CD4-positive, alpha-beta T cell treated with Interleukin-1 beta for 1 hour (primary cell): ENCODE measurements around the gene HNF4A.
"Not testable (repeated sequence)": the region's sequence is repeated elsewhere in the genome, so short reads cannot be mapped to it uniquely, and the experiment has no call there.

Experiments used
- DNase-seq, 2 donors: peaks; one replicate each; pipeline ENCODE4 v3.0.0-alpha.2; 2020 to 2022

Gene HNF4A

DNA sequence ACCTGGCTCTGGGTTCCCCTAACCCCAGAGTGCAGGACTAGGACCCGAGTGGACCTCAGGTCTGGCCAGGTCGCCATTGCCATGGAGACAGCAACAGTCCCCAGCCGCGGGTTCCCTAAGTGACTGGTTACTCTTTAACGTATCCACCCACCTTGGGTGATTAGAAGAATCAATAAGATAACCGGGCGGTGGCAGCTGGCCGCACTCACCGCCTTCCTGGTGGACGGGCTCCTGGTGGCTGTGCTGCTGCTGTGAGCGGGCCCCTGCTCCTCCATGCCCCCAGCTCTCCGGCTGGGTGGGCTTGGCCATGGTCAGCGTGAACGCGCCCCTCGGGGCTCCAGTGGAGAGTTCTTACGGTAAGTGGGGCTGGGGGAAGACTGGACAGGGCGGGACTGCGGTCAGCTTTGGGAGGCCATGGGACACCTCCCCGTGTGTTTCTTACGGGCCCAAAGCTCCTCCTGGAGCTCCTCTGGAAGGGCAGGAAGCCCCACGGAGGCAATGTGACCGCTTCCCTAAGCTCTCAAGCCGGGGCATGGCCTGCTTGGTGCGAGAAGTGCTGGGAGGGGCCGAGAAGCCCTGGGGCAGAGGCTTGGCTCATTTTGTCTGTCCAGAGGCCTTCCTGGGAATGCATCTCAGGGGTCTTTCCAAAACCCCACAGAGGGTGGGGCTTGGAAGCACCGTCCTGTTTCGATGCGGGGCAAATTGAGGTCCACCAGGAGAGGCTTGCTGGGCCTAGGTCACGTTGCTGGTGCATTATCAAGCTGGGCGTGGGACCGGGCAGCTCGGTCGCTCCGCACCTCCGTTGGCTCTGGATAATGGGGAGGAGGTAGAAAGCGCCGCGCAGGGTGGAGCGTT, at the start of gene HNF4A:
TSS of gene HNF4A (plus strand) at position 202 of the 855 bp plus-strand sequence. CDS start at position 308, 106 bp downstream.
- no peak for DNase-seq

DNA sequence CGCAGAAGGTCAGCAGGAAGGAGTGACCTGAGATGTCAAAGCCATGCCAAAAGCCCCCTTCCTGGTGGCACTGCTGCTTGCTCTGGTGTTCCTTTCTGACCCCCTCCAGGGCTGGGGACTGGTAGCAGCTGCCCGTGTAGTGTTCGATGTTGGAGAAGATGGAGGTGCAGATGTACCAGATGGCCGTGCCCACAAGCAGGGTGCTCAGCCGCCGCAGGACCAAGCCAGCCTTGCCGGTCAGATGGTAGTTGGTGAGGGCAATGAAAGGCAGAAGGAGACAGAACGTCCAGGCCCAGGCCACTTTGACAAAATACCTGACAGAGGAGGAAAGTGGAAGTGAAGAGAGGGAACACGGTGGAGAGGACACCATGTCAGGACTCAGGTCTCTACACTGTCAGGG, 48.6 kb upstream of the HNF4A start:
- DNase-seq = no peak

DNA sequence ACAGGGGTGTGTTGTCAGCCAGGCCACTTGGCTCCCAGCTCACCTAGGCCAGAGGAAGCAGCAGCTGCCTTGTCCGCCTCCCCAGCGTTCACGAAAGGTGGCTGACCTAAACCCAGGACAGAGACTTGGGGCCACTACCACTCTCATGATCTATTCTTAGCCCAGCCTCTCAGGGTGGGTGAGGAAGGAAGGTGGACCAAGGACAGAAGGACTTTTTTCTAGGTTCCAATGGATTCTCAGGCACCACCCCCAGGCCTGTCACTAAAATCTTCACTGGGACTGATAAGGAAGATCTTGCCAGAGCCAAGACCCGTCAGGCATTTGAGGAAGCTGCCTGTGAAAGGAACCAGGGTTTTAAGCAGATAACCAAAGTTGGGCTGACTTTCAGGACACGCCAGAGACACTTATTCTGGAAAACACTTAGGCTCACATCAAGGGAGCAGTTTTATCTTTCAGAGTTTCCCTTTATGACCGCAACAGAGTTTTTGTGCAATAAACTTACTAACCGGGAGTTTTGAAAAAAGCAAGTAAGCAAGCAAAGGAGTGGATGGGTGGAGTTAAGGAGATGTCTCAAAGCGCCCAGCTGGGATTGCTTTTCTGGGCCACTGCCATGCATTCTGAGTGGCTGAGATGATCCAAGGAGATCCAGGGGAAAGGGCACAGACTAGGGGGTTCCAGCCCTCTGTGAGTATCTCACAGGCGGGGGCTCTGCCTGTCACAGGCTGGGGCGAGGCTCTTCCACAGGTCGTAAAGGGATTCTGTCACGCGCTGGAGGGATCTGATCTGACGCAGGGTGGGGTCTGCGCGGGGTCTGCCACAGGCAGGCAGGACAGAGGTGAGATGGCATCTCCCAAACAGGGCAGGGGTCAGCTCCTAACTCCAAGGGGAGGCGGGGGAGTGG, 45.5 kb upstream of the HNF4A start:
- DNase-seq = no peak

DNA sequence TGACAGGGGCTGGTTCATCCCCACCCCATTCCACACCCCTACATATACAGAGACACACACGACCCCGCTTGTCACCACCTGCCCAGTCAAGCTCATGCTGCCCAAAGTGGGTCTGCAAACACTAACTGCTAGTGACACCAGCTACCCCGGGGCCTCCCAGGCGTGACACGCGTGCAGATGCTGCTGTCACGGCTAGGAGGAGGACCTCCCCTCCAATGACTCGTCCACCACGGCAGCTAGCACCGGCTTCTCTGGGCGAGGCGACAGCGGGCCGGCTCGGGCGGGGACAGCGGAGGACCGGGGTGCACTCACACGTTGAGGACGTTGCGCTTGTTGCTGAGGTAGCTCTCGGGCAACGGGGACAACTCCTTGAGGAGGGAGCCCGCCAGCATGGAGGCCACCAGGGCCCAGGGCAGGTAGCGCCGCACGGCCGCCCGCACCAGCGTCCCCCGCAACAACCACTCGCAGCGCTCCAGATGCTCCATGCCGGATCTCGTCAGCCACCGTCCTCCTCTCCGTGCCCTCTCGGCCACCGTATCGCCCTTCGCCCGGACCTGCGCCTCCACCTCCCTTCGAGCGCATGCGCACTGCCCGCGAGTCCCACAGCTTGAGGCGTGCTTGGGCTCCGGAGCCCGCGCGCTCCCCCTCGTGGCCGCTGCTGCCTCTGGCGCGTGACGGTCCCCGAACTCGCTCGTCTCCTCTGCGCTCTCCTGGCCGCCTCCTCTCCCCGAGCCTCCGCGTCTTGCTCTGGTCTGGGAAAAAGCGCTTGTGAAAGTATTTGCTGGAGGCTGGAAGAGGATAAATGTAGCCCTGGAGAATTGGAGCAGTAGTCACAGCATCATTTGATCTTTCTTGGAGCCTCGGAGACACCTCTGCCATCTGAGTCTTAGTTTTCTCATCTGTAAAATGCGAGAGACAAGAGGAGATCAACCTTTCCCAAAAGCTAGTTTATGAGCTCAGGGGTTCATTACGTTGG, 44.5 kb upstream of the HNF4A start, which contains the start of gene FITM2:
TSS of gene FITM2 (minus strand) at position 539 of the 976 bp plus-strand sequence. CDS start at position 485, 54 bp downstream.
- peak; percentile 98 for DNase-seq

DNA sequence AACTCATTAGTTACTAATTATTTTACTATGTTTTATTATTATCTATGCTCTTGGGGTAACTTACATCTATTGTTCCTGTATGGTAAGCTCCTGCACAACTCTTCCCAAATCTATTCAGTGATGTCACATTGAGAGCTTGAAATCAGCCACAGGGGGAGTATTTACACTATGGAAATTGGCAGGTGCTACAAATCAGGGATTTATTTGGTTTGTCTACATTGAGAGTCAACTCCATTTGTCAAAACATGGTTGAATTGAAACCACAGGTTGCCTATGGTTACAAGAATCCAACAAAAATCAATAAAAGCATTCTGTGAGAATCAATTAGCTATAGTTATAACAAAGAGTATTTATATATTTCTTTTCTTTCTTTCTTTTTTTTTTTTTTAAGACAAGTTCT, 40.6 kb upstream of the HNF4A start:
- DNase-seq = no peak

DNA sequence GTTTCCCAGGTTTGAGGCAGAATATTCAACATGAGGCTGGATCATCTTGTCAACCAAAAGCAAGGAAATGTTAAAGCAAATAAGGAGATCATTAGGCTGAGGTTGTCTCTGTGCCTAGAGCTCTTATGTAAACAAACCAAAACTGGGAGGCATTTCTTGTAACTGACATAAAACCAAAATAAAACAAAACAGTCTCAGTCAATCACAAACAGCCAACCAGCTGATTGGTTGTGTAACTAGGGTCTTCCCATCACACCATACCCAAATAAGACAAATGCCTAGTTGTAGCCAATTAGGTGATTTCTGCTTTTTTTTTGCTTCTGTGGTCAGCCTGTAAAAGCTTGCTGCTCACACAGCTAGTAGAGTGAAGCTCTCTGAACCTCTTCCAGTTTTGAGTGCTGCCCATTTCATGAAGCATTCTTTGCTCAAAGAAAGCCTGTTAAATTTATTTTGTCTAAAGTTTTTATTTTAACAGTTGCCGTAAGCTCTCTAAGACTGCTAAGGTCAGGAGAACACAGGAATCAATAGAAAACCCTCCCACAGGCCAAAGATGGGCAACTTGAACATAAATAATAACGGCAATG, 35.6 kb upstream of the HNF4A start:
- DNase-seq = no peak

DNA sequence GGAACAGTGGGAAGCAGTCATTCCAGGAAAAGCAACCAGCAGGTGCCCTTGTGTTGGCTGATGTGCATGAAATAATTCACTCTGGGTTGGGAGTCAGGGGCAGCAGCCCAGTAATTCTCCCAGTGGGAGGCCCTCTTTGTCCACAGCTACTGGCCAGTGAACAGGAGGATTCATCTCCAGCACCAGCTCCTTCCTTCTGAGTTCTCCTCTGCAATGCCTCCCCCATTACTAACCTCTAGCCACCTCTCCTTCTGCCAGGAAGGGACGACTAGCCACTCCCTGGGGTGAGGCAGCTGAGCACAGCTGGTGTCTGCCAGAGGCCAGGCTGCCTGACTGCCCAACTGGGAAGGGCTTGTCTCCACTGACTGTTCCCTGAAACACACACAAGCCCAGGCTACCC, 31.2 kb upstream of the HNF4A start:
- no peak for DNase-seq

DNA sequence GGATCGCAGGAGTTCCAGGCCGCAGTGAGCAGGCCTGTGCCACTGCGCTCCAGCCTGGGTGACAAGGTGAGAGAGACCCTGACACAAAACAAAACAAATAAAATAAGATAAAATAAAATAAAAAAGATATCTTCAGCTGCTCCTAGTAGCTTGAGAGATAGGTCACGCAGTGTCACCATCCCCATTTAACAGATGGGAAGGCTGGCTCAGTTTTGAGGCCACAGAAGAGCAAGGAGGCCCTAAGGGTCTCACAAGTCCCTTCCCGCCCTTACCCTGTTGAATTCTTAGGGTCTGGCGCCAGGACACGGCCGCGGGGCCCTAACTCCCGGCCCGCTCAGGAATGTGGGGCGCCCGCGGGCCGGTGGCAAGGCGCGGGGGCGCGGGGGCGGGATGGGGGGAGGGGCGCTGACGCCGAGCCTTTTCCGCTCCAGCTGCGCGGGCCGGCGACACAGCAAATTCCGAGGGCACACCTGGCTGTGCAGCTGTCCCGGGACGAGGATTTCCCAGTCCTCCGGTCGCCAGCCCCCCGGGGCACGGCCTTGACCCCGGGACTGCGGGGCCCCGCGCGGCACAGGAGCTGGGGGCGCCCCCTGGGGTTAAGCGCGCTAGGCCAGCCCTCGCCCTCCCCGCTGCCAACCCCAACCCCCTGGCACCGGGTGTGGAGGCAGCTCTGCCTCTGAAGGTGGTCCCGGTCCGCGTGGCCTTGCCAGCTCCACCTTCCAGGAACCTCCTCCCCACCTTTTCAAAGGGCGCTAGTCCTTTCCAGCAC, 28.9 kb upstream of the HNF4A start:
- DNase-seq = no peak

DNA sequence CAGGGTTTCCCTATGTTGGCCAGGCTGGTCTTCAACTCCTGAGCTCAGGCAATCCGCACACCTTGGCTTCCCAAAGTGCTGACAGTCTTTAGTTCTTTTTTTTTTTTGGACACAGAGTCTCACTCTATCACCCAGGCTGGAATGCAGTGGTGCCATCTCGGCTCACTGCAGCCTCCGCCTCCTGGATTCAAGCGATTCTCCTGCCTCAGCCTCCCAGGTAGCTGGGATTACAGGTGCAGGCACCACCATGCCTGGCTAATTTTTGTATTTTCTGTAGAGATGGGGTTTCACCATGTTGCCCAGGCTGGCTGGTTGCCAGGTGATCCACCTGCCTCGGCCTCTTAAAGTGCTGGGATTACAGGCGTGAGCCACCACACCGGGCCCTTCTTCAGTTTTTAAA, 27.8 kb upstream of the HNF4A start:
- DNase-seq = not testable (repeated sequence)

DNA sequence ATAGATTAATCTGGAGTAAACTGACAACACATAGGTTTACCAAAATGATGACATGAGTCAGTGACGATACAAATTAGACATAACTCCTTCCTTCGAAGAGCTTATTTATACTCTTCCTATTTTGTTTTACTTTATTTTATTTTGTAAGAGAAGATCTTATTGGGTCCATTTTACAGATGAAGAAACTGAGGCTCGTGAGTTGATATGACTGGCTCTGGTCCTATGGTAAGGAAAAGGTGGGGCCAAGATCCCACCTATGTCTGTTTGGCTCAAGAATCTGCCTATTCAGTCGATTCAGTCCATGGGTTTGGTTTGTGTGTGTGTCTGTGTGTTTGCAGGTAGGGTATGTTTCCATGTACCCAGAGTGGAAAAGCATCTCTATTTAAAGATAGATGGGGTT, 27.1 kb upstream of the HNF4A start:
- DNase-seq = no peak

DNA sequence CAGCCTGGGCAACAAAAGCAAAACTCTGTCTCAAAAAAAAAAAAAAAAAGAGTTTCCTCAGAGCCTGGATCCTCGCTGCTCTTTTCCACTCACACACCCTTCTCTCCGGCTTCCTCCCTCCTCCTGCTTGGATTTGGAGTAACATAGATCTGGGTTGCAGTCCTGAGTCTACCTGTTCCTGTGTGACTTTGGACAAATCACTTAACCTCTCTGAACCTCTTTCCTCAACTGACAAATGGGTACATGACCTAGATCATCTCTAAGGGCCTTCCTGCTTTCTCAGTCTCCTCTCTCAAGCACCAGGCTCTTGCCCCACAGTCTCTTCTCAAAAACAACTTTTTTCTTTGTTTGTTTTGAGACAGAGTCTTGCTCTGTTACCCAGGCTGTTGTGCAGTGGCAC, 24.3 kb upstream of the HNF4A start:
- no peak for DNase-seq

DNA sequence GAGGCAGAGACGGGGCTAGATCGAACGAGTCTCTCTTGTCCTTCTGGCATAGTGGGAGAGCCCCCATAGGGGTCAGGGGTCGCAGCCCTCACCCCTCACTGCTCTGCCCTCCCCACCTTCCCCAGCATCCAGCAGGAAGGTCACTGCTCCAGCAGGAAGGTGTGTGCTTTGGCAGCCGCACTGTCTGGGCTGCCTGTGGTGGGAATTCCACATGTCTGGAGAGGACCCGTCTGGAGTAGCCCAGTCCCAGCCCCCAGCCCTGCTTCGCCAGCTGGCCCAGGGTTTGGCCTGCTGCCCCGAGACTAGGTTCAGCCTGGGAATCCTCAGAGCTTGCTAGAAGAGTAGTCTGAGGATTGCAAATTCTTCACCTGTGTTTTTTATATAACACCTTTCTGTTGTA, 21.2 kb upstream of the HNF4A start:
- DNase-seq = no peak

DNA sequence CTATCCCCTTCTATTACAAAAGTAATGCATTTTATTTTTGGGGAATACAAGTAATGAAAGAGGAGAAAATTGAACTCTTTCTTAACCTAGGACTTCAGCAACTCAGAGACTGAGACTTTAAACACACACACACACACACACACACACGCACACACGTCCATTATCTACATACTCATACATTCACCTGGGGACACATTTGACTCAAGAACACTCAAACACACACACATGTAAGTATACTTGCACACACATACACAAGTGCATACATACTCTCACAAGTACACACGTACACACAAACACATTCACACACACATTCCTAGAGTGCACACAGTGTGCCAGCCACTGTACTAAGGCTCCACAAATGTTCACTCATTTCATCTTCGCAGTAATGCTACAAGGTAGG, 20.8 kb upstream of the HNF4A start:
- DNase-seq = no peak

DNA sequence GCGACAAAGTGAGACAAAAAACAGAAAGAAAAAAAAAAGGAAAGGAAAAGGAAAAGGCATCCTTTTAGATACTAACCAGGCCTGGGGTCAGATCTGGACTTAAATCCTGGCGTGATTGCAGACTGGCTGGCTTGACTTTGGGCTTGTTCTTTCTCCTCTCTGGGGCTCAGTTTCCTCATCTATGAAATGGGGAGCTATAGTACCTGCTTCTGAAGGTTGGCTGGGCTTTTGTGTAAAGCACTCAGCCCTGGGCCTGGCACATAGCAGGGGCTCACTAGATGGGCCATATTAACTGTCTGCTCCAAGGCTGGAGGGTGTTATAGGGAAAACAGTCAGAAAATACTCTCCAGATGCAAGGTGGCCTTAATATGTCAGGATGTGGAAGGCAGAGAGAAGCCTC, 19.8 kb upstream of the HNF4A start:
- DNase-seq = no peak

DNA sequence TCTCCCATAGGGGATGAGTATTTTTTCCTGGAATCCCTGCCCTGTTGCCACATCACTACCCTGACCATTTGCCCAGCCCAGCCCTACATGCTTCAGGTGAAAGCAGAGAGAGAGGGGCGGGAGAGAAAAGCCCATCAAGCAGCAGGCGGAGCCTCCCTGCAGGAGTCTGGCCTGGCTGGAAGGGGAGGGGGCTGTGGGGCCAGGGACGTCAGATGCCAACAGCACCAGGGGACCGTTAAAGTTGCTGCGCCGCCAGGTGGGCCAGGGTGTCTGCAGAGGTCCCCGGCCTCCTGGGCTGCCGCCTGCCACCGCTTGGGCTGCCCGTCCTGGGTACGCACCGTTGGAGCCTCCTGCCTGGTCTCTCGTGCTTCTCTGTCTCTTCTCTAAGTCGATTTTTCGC, 19.4 kb upstream of the HNF4A start:
- no peak for DNase-seq

DNA sequence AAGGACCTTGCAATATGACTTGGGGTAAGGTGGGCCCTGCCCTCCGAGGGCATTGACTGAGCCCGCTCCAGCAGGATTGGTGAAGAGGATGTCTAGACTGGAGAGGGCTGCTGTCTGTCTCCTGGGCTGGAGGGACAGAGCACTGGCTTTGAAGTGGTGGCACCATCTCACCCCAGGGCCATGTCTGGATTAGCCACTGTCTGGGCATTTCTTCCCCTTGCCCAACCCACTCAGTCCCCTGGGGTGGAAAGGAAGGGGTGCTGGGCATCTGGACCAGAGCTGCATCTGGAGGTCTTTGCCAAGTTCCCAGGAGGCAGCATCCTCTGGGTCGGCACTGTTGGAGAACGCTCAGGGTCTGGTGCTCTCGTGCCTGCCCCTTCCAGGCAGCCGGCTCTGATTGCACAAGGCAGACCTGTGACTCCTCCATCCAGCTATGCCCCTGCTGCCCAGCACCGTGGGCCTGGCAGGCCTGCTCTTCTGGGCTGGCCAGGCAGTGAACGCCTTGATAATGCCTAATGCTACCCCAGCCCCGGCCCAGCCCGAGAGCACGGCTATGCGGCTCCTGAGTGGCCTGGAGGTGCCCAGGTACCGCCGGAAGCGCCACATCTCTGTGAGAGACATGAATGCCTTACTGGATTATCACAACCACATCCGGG, 18.6 kb upstream of the HNF4A start, which contains the start of gene R3HDML:
TSS of gene R3HDML (plus strand) at position 319 of the 656 bp plus-strand sequence. CDS start at position 434, 115 bp downstream.
- DNase-seq = no peak

DNA sequence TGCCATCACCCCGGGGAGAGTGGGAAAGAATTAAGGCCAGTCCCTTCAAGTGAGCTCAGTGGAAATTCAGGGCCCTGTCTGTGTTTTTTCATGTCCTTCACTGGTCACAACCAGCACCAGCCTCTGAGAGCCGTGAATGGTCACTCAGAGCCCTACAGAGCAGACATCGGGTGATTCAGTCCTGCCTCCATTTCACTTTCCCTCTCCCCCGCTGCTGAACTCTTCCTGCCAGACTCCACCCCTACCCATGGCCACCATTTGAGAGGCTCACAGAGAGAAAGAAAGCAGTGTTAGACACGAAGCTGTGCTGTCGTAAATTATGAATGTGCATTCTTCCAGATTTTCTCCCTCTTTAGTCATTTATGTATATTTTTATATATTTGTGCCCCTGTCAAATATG, 13.3 kb upstream of the HNF4A start:
- no peak for DNase-seq

DNA sequence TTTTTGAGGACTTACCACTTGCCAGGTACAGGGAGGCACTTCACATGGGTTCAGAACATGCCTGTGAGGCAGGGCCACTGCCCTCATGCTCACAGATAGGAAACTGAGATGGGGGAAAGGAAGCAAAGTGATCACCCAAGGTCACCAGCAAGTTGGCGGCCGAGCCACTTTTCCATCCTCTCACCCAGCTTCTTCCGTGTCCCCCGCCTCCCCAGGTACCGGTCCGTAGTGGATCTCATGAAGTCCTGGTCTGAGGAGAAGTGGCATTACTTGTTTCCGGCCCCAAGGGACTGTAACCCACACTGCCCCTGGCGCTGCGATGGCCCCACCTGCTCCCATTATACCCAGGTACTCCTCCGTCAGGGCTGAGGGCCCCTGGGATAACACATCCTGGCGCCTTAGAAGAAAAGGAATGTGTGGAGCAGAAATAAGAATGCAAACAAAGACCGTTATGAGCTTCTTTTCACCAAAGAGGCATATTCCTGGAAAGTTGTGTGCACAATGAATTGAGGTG, 12.3 kb upstream of the HNF4A start:
- no peak for DNase-seq

DNA sequence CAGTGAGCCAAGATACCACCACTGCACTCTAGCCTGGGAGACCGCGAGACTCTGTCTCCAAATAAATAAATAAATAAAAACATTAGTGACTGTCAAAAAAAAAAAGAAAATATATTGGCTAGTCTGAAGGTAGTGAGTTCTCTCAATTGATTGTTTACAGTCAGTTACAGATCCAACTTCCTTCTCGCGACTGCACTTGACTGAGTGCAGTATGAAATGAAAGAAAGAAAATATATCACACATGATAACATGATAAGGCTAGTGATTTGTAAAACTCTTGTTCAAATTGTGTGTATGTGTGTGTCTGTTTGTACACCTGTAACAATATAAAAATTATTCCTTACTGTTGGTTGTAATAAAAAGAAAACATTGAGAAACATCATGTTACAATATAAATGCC, 10.8 kb upstream of the HNF4A start:
- no peak for DNase-seq

DNA sequence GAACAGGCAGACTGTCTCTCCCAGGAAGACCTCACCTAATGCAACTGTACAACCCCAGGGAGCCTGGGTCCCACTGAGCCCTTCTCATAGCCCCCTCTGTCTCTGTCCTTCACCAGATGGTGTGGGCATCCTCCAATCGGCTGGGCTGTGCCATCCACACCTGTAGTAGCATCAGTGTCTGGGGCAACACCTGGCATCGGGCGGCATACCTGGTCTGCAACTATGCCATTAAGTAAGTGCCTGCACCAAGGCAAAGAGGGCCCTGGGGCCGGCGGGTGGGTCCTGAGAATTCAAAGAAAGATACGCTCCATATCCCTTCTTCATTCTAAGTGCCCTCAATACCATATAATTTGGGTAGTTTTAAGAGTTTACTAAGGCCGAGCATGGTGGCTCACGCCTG, 10.4 kb upstream of the HNF4A start:
- no peak for DNase-seq
